Liver (tissue), 9 donors: Measurements from ENCODE around the gene MEF2D. TPM values are rescaled to one million over a fixed set of nuclear protein-coding genes. Genes with fewer than 3 reads are reported as not detected.
A peak's percentile ranks its signal among the peaks of the same experiment; 100 is the strongest.

ENCODE experiments used
- DNase-seq: peaks from one replicate; pipeline ENCODE4 v3.0.0-alpha.2; 2017; ENCODE audit warnings: low spot score
- H3K27ac ChIP-seq, 2 donors: one replicate each; pipeline ENCODE4 v1.7.0; 2013; ENCODE audit warnings: inconsistent platforms in 2 of 2, low read length in 2 of 2, control low read depth in 1 of 2, low read depth in 1 of 2, mild to moderate bottlenecking in 1 of 2
- H3K27me3 ChIP-seq, 4 donors: one replicate each; pipeline versions ENCODE4 v1.6.1 to v1.7.0; 2013; ENCODE audit warnings: low read length in 3 of 4, inconsistent platforms in 1 of 4, mild to moderate bottlenecking in 1 of 4, moderate library complexity in 1 of 4; ENCODE audit not compliant: control insufficient read depth in 4 of 4, insufficient read depth in 4 of 4
- H3K36me3 ChIP-seq, 4 donors: one replicate each; pipeline versions ENCODE4 v1.6.1 to v1.7.0; 2013; ENCODE audit warnings: low read length in 3 of 4, mild to moderate bottlenecking in 3 of 4, low read depth in 1 of 4, moderate library complexity in 1 of 4; ENCODE audit not compliant: control insufficient read depth in 4 of 4, insufficient read depth in 3 of 4
- H3K4me1 ChIP-seq, 4 donors: one replicate each; pipeline versions ENCODE4 v1.6.1 to v1.7.0; 2013; ENCODE audit warnings: low read length in 3 of 4, mild to moderate bottlenecking in 3 of 4, moderate library complexity in 1 of 4; ENCODE audit not compliant: control insufficient read depth in 4 of 4, insufficient read depth in 4 of 4
- H3K4me3 ChIP-seq, 3 donors: one replicate each; pipeline versions ENCODE4 v1.6.1 to v1.7.0; 2013; ENCODE audit warnings: low read length in 3 of 3, control low read depth in 1 of 3, low read depth in 1 of 3, mild to moderate bottlenecking in 1 of 3
- H3K9ac ChIP-seq, 2 donors: one replicate each; pipeline ENCODE4 v1.7.0; 2013; ENCODE audit warnings: low read length in 2 of 2, mild to moderate bottlenecking in 2 of 2, moderate library complexity in 2 of 2, control low read depth in 1 of 2, low read depth in 1 of 2
- H3K9me3 ChIP-seq, 4 donors: one replicate each; pipeline versions ENCODE4 v1.6.1 to v1.7.0; 2013; ENCODE audit warnings: low read length in 3 of 4; ENCODE audit not compliant: control insufficient read depth in 4 of 4
- EGR1 ChIP-seq, 2 donors: IDR thresholded peaks; 2 replicates each; pipeline ENCODE4 v1.6.1; 2016 to 2018; ENCODE audit warnings: antibody characterized with exemption in 2 of 2, low read depth in 2 of 2
- FOXA1 ChIP-seq: IDR thresholded peaks from 2 replicates; pipeline ENCODE4 v1.6.1; 2016; ENCODE audit warnings: antibody characterized with exemption
- FOXA2 ChIP-seq: IDR thresholded peaks from 2 replicates; pipeline ENCODE4 v1.6.1; 2016; ENCODE audit warnings: antibody characterized with exemption
- HNF4A ChIP-seq, 2 donors: conservative IDR thresholded peaks; 2 replicates each; pipeline ENCODE4 v1.6.1; 2016; ENCODE audit warnings: antibody characterized with exemption in 2 of 2, mild to moderate bottlenecking in 2 of 2
- HNF4G ChIP-seq: IDR thresholded peaks from 2 replicates; pipeline ENCODE4 v1.6.1; 2016; ENCODE audit warnings: antibody characterized with exemption
- JUND ChIP-seq, 2 donors: IDR thresholded peaks; 2 replicates each; pipeline ENCODE4 v1.6.1; 2016; ENCODE audit warnings: antibody characterized with exemption in 2 of 2
- NR2F2 ChIP-seq: IDR thresholded peaks from 2 replicates; pipeline ENCODE4 v1.6.1; 2016; ENCODE audit warnings: antibody characterized with exemption
- RAD21 ChIP-seq, 2 donors: IDR thresholded peaks; 2 replicates each; pipeline ENCODE4 v1.6.1; 2016; ENCODE audit warnings: antibody characterized with exemption in 2 of 2, mild to moderate bottlenecking in 2 of 2
- RXRA ChIP-seq, 2 donors: IDR thresholded peaks; 2 replicates each; pipeline ENCODE4 v1.6.1; 2017 to 2018; ENCODE audit warnings: antibody characterized with exemption in 2 of 2, mild to moderate bottlenecking in 1 of 2
- SP1 ChIP-seq: IDR thresholded peaks from 2 replicates; pipeline ENCODE4 v1.6.1; 2018; ENCODE audit warnings: antibody characterized with exemption, mild to moderate bottlenecking
- TAF1 ChIP-seq: conservative IDR thresholded peaks from 2 replicates; pipeline ENCODE4 v1.6.1; 2016; ENCODE audit warnings: antibody characterized with exemption, mild to moderate bottlenecking
- YY1 ChIP-seq: IDR thresholded peaks from 2 replicates; pipeline ENCODE4 v1.6.1; 2016; ENCODE audit warnings: antibody characterized with exemption, mild to moderate bottlenecking
- WGBS: extraction: QIAGEN DNeasy Blood & Tissue Kit; methylation state at CpG from one replicate; pipeline ENCODE4 v1.1.7; 2013; 5-methylcytosine and 5-hydroxymethylcytosine counted together
- polyA plus RNA-seq, 2 donors: library from polyadenylated mRNA; stranded (reverse) in 1 of 2; unstranded in 1 of 2; fragments of 200-250 nt in 1 of 2; fragments of >200 nt in 1 of 2; fragmentation: Nextera tagmentation in 1 of 2; extraction: Ambion mirVana in 1 of 2; gene quantifications; one replicate each; pipeline versions ENCODE4 v1.2.1 to v1.2.3, GENCODE V29; 2013 to 2015
- total RNA-seq, 2 donors: library from RNA; depleted of rRNA; stranded (reverse); fragments of >200 nt; gene quantifications; one replicate each; pipeline ENCODE4 v1.2.3, GENCODE V29; 2014
- TF ChIP-seq, protein P1 (sequence below): IDR thresholded peaks from 2 replicates; pipeline ENCODE4 v1.6.1; 2016; ENCODE audit warnings: antibody characterized with exemption
- TF ChIP-seq, protein P2 (sequence below): IDR thresholded peaks from 2 replicates; pipeline ENCODE4 v1.6.1; 2016; ENCODE audit warnings: antibody characterized with exemption
- TF ChIP-seq, protein P3 (sequence below): IDR thresholded peaks from 2 replicates; pipeline ENCODE4 v1.6.1; 2016; ENCODE audit warnings: antibody characterized with exemption
- TF ChIP-seq, protein P4 (sequence below): fragments of 150-350 bp; IDR thresholded peaks from 2 replicates; pipeline ENCODE4 v1.5.1; 2017; ENCODE audit warnings: improper control_type of control experiment, low read depth, low read length; ENCODE audit not compliant: missing input control
- TF ChIP-seq, protein P5 (sequence below): IDR thresholded peaks from 2 replicates; pipeline ENCODE4 v1.6.1; 2016; ENCODE audit warnings: antibody characterized with exemption, mild to moderate bottlenecking
- donor health status: healthy.
- donor health status: healthy.
- donor health status: healthy.
- donor health status: healthy.
- donor health status: healthy.

The MEF2D gene
- total and polyA plus RNA-seq, 4 donors = 3.4 to 7.6 (median 5.5) TPM

DNA sequence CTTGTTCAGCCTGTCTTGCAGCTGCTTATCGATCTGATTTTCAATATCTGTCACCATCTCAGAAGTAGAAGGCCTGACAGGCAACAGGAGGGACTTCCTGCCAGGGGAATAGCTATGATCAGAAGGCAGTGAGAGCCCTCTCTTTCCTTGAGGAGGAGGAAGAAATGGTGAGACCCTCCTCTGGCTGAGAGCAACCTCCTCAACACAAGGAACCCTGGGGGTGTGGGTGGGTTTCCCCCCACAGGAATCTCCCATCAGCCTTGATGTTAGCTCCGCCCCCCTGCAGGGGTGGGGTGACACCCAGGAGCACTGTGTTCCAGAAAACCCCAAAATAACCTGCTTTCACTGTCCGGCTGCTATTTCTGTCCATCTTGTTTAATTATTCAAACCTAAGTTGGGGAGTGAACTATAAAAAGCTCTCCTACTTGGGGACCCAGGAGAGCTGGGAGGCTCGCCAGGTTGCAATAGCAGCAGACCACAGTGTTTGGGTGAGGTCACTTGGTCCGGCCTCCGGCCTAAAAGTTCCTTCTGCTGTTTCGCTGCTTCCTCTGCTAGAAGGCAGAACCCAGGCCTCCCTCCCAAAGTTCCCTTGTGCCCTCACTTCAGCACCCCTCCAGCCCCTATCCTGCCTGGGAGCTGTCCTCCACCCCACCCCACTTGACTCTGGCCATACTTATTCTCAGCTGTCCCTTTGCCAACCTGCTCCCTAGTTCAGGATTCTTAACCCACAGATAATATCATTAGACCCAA is 7.8 kb upstream of the MEF2D start:
- TF ChIP-seq, protein P1, sequence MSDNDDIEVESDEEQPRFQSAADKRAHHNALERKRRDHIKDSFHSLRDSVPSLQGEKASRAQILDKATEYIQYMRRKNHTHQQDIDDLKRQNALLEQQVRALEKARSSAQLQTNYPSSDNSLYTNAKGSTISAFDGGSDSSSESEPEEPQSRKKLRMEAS = no peak
- Histone ChIP-seq H3K27me3 (no peaks in the 10 kb centered on the region), H3K9me3 (no peaks in the 10 kb centered on the region), H3K27ac (peak overlapping the region; percentile 26 to 44), H3K4me1 (peaks cover 4 to 20% (median 10%) of the 10 kb centered on the region in 4 donors), H3K9ac (no peak overlapping the region), H3K36me3 (no peaks in the 10 kb centered on the region), H3K4me3 (no peak overlapping the region)
- WGBS = 71% methylated on average over 7 of the region's 7 CpGs
- no peak for DNase-seq

DNA sequence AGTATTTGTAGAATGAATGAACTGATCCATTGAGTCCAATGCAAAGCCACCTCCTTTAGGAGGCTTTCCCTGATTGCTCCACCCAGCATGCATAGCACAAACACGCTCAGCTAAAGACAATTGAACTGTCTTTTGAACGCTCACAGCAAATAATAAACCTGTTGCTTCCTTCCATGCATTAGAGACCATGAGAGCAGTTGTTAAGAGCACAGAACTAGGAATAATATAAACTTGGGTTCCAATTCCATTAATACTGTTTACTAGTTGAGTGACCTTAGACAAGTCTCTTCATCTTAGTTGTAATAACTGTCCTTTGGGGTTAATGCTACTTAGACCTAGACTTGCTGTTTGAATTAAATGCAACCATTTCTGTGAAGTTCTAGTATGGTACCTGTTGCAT is 5.9 kb upstream of the MEF2D start:
- H3K4me1 ChIP-seq = peaks cover 4 to 23% (median 15%) of the 10 kb centered on the region in 4 donors
- DNase-seq = no peak
- no peaks in the 10 kb centered on the region for H3K36me3 ChIP-seq
- WGBS = 97% methylated on average over 2 of the region's 2 CpGs
- no peak for TF ChIP-seq EGR1 (IDR thresholded peaks at IDR 0.05; ENCODE audit: low read depth in 2 of 2)
- TF ChIP-seq TAF1 = no peak
- no peaks in the 10 kb centered on the region for H3K27me3 ChIP-seq
- no peak overlapping the region for H3K9ac ChIP-seq
- H3K27ac ChIP-seq = no peak overlapping the region
- no peaks in the 10 kb centered on the region for H3K9me3 ChIP-seq
- no peak overlapping the region for H3K4me3 ChIP-seq

DNA sequence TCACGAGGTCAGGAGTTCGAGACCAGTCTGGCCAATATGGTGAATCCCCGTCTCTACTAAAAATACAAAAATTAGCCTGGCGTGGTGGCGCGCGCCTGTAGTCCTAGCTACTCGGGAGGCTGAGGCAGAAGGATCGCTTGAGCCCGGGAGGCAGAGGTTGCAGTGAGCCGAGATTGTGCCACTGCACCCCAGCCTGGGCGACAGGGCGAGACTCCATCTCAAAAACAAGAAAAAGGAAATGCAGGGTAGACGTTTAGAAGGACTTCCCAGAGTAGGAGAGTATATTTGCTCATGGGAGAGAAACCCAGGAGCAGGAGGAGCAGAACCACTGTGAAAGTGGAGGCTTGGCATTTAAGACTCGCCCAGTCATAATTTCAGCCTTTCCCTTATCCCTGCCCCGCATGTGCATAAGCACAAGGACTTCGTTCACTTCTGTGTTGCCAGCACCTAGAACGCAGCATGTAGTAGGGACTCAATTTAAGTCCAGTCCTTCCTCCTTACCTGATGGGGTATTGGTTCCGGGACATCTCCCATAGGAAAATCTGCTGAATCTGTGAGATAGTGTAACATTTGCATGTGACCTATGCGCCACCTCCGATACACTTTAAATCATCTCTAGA is 5.2 kb upstream of the MEF2D start:
- no peaks in the 10 kb centered on the region for H3K27me3 ChIP-seq
- no peaks in the 10 kb centered on the region for H3K36me3 ChIP-seq
- DNase-seq = no peak
- H3K4me3 ChIP-seq = no peak overlapping the region
- peak overlapping the region in 1 of 2 donors; percentile 57 for H3K9ac ChIP-seq
- TF ChIP-seq, protein P2, sequence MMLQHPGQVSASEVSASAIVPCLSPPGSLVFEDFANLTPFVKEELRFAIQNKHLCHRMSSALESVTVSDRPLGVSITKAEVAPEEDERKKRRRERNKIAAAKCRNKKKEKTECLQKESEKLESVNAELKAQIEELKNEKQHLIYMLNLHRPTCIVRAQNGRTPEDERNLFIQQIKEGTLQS = no peak
- TF ChIP-seq SP1 = no peak
- TF ChIP-seq, protein P3, sequence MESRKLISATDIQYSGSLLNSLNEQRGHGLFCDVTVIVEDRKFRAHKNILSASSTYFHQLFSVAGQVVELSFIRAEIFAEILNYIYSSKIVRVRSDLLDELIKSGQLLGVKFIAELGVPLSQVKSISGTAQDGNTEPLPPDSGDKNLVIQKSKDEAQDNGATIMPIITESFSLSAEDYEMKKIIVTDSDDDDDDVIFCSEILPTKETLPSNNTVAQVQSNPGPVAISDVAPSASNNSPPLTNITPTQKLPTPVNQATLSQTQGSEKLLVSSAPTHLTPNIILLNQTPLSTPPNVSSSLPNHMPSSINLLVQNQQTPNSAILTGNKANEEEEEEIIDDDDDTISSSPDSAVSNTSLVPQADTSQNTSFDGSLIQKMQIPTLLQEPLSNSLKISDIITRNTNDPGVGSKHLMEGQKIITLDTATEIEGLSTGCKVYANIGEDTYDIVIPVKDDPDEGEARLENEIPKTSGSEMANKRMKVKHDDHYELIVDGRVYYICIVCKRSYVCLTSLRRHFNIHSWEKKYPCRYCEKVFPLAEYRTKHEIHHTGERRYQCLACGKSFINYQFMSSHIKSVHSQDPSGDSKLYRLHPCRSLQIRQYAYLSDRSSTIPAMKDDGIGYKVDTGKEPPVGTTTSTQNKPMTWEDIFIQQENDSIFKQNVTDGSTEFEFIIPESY = no peak
- TF ChIP-seq, protein P1 = no peak
- no peak for TF ChIP-seq HNF4G
- TF ChIP-seq, protein P4, sequence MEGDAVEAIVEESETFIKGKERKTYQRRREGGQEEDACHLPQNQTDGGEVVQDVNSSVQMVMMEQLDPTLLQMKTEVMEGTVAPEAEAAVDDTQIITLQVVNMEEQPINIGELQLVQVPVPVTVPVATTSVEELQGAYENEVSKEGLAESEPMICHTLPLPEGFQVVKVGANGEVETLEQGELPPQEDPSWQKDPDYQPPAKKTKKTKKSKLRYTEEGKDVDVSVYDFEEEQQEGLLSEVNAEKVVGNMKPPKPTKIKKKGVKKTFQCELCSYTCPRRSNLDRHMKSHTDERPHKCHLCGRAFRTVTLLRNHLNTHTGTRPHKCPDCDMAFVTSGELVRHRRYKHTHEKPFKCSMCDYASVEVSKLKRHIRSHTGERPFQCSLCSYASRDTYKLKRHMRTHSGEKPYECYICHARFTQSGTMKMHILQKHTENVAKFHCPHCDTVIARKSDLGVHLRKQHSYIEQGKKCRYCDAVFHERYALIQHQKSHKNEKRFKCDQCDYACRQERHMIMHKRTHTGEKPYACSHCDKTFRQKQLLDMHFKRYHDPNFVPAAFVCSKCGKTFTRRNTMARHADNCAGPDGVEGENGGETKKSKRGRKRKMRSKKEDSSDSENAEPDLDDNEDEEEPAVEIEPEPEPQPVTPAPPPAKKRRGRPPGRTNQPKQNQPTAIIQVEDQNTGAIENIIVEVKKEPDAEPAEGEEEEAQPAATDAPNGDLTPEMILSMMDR = no peak
- no peak for TF ChIP-seq FOXA1
- no peak for TF ChIP-seq HNF4A (conservative IDR thresholded peaks at IDR 0.05)
- no peak for TF ChIP-seq TAF1
- TF ChIP-seq JUND (IDR thresholded peaks at IDR 0.05) = no peak
- TF ChIP-seq RXRA (IDR thresholded peaks at IDR 0.05) = no peak
- no peak for TF ChIP-seq NR2F2
- TF ChIP-seq YY1 = no peak
- no peak for TF ChIP-seq RAD21 (IDR thresholded peaks at IDR 0.05)
- TF ChIP-seq, protein P5, sequence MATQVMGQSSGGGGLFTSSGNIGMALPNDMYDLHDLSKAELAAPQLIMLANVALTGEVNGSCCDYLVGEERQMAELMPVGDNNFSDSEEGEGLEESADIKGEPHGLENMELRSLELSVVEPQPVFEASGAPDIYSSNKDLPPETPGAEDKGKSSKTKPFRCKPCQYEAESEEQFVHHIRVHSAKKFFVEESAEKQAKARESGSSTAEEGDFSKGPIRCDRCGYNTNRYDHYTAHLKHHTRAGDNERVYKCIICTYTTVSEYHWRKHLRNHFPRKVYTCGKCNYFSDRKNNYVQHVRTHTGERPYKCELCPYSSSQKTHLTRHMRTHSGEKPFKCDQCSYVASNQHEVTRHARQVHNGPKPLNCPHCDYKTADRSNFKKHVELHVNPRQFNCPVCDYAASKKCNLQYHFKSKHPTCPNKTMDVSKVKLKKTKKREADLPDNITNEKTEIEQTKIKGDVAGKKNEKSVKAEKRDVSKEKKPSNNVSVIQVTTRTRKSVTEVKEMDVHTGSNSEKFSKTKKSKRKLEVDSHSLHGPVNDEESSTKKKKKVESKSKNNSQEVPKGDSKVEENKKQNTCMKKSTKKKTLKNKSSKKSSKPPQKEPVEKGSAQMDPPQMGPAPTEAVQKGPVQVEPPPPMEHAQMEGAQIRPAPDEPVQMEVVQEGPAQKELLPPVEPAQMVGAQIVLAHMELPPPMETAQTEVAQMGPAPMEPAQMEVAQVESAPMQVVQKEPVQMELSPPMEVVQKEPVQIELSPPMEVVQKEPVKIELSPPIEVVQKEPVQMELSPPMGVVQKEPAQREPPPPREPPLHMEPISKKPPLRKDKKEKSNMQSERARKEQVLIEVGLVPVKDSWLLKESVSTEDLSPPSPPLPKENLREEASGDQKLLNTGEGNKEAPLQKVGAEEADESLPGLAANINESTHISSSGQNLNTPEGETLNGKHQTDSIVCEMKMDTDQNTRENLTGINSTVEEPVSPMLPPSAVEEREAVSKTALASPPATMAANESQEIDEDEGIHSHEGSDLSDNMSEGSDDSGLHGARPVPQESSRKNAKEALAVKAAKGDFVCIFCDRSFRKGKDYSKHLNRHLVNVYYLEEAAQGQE = no peak
- TF ChIP-seq FOXA2 = no peak
- no peak for TF ChIP-seq EGR1 (IDR thresholded peaks at IDR 0.05; ENCODE audit: low read depth in 2 of 2)
- H3K4me1 ChIP-seq = peaks cover 4 to 23% (median 15%) of the 10 kb centered on the region in 4 donors
- WGBS = 83% methylated on average over 21 of the region's 21 CpGs
- H3K27ac ChIP-seq = peak overlapping the region; percentile 100
- H3K9me3 ChIP-seq = no peaks in the 10 kb centered on the region
